Right lobe of liver (tissue), 6 donors: ENCODE data around the gene DERA. TPM values are rescaled to one million over a fixed set of nuclear protein-coding genes. Genes with fewer than 3 reads are reported as not detected.

Source experiments
- ATAC-seq, 4 donors: fragments of 200-7000 bp; cut with Tn5 transposase; one replicate each; pipeline ENCODE4 v1.9.1; 2020; ENCODE audit warnings: mild to moderate bottlenecking in 4 of 4, moderate library complexity in 4 of 4
- DNase-seq, 3 donors: peaks; one replicate each; pipeline ENCODE4 v3.0.0-alpha.2; 2020
- H3K27ac ChIP-seq, 3 donors: fragments of 200-600 bp; one replicate each; pipeline ENCODE4 v1.8.0; 2022
- H3K27me3 ChIP-seq, 2 donors: fragments of 200-600 bp; one replicate each; pipeline ENCODE4 v1.8.0; 2022
- H3K36me3 ChIP-seq, 4 donors: fragments of 200-600 bp; sonication (generic) in 1 of 4; one replicate each; pipeline versions ENCODE4 v1.5.1 to v1.8.0; 2017 to 2022; ENCODE audit warnings: control low read depth in 1 of 4
- H3K4me1 ChIP-seq, 4 donors: fragments of 200-600 bp; sonication (generic) in 1 of 4; one replicate each; pipeline versions ENCODE4 v1.5.1 to v1.8.0; 2017 to 2022; ENCODE audit warnings: control low read depth in 1 of 4
- H3K4me3 ChIP-seq, 3 donors: fragments of 200-600 bp; one replicate each; pipeline ENCODE4 v1.8.0; 2022
- H3K9me3 ChIP-seq, 4 donors: fragments of 200-600 bp; sonication (generic) in 1 of 4; one replicate each; pipeline versions ENCODE4 v1.5.1 to v1.8.0; 2017 to 2022; ENCODE audit warnings: control low read depth in 1 of 4
- CTCF ChIP-seq, 4 donors: fragments of 200-600 bp in 3 of 4; fragments of 450-650 bp in 1 of 4; IDR thresholded peaks; one replicate each; pipeline versions ENCODE4 v1.5.1 to v1.8.0; 2016 to 2022; ENCODE audit warnings: antibody characterized with exemption in 4 of 4, mild to moderate bottlenecking in 2 of 4
- POLR2A ChIP-seq: fragments of 450-650 bp; IDR thresholded peaks from one replicate; pipeline ENCODE4 v1.6.1; 2017; ENCODE audit warnings: antibody characterized with exemption, mild to moderate bottlenecking
- WGBS: methylation state at CpG from one replicate; pipeline ENCODE4 v1.1.6; 2018; ENCODE audit warnings: low coverage, low lambda C conversion rate; ENCODE audit not compliant: insufficient coverage; ENCODE audit errors: missing lambda C conversion rate; 5-methylcytosine and 5-hydroxymethylcytosine counted together
- intact Hi-C, 2 donors: fragments of 100-400 bp; cut with DNase I; formaldehyde crosslinking; loops; one replicate each; pipeline versions ENCODE4 v1.11.2 to v1.14.1; 2022
- total RNA-seq, 6 experiments: library from RNA; depleted of rRNA in 2 of 6; stranded (reverse); fragments of >200 nt in 2 of 6; fragmentation: NEBNext Ultra II Directional in 3 of 6; extraction: Animal tissue kit (Norgen Biotek cat#: 25700) in 3 of 6; gene quantifications; one replicate each; pipeline versions ENCODE4 v1.1.0 to v1.2.4, GENCODE V29; 2016 to 2023
- donor health status: DM: no; HTN: yes; CAD: no.
- donor health status: DM: no; HTN: no; CAD: no.
- donor health status: DM: no; HTN: no; CAD: no.
- donor health status: DM: no; HTN: yes; CAD: no.
- donor health status: DM: no; HTN: yes; CAD: no.

DERA gene
- total RNA-seq, 6 experiments from 2014 or later, result 39.8 to 55.6 (median 49.1) TPM

DNA sequence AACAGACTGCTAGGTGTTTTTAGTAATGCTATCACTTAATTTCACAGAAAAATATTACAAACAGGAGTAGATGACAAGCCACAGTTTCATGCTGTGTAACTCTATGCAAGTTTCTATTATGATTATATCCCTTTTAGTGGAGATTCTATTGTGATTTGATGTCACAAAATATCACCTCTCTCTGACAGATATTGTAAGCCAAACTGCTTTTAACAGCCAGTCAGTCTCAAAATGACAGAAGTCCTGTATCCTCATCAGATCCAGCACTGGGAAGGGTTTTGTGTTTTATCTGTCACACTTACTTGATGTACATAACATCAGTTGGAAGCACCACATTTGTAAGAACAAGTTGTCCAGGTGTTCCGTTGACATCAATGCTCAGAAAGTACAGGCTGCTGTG, 164.8 kb downstream of the DERA start:
- DNase-seq, result no peak
- H3K27me3 ChIP-seq, result no peaks in the 10 kb centered on the region
- H3K9me3 ChIP-seq, result no peaks in the 10 kb centered on the region
- no peak overlapping the region for H3K4me3 ChIP-seq
- WGBS, result 43% methylated on average over 1 of the region's 1 CpG
- peaks cover 0 to 9% (median 0%) of the 10 kb centered on the region in 4 donors for H3K4me1 ChIP-seq
- intact Hi-C loops, result no loop called here
- no peak overlapping the region for H3K27ac ChIP-seq
- no peaks in the 10 kb centered on the region for H3K36me3 ChIP-seq
- TF ChIP-seq POLR2A, result no peak
- no peak for TF ChIP-seq CTCF (IDR thresholded peaks at IDR 0.05)
- no peak for ATAC-seq

DNA sequence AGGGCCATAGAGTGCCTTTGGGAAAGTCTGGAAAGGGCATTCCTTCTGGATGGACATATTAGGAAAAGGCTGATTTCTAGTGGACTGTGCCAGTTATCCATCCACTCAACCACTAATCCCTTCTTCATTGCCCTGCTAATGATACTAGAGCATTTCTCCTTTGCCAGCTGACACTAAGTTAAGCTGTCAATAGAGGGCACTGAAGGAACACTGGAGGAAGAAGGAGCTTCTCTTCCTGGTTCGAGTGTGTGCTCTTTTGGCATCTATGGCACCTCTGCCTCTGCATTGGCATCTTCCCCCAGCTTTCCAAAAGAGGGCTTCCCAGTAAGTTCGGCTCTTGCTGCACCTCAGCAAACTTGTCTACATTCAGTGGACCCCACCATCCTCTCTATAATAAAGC, 165.4 kb downstream of the DERA start:
- DNase-seq (no peak), ATAC-seq (peak; percentile 60 to 91 (median 86))
- TF ChIP-seq CTCF (IDR thresholded peaks at IDR 0.05) (peak; percentile 25 to 54 (median 32)), POLR2A (no peak)

GRCh38 chr12:16076970-16077522, 165.9 kb downstream of the DERA start:
- Histone ChIP-seq H3K27ac (no peak overlapping the region), H3K36me3 (no peaks in the 10 kb centered on the region), H3K9me3 (no peaks in the 10 kb centered on the region), H3K4me1 (peaks cover 0 to 9% (median 0%) of the 10 kb centered on the region in 4 donors), H3K4me3 (no peak overlapping the region), H3K27me3 (no peaks in the 10 kb centered on the region)
- 42% methylated on average over 1 of the region's 1 CpG for WGBS
- DNase-seq, result no peak
- intact Hi-C loops, result no loop called here
- TF ChIP-seq CTCF (IDR thresholded peaks at IDR 0.05), result no peak
- TF ChIP-seq POLR2A, result no peak
- peak; percentile 36 to 88 (median 54) for ATAC-seq

More for the DNA sequence above, 165.4 kb downstream of the DERA start:
- H3K27me3 ChIP-seq, result no peaks in the 10 kb centered on the region
- no peaks in the 10 kb centered on the region for H3K36me3 ChIP-seq
- intact Hi-C loops, result no loop called here
- no peak overlapping the region for H3K4me3 ChIP-seq
- no peak overlapping the region for H3K27ac ChIP-seq
- H3K9me3 ChIP-seq, result no peaks in the 10 kb centered on the region
- peaks cover 0 to 9% (median 0%) of the 10 kb centered on the region in 4 donors for H3K4me1 ChIP-seq
- 29% methylated on average over 2 of the region's 2 CpGs for WGBS

- WGBS, result 76% methylated on average over 8 of the region's 8 CpGs
- H3K36me3 ChIP-seq, result no peaks in the 10 kb centered on the region
- DNase-seq, result no peak
- no peaks in the 10 kb centered on the region for H3K27me3 ChIP-seq
- no peak for ATAC-seq
- no peaks in the 10 kb centered on the region for H3K9me3 ChIP-seq
- TF ChIP-seq POLR2A (no peak), CTCF (IDR thresholded peaks at IDR 0.05) (no peak)
- intact Hi-C loops, result no loop called here
- no peak overlapping the region for H3K4me3 ChIP-seq
- no peak overlapping the region for H3K27ac ChIP-seq
- no peaks in the 10 kb centered on the region for H3K4me1 ChIP-seq
Measured at GRCh38 chr12:16086462-16086861, 175.3 kb downstream of the DERA start.
